HG03095 (cell line): ENCODE results near the gene UBE2O.

Experiments used
- ATAC-seq: cut with Tn5 transposase; IDR thresholded peaks from one replicate; pipeline ENCODE4 v1.9.1; 2021; ENCODE audit warnings: moderate library complexity; ENCODE audit not compliant: unreplicated experiment

The UBE2O gene

GRCh38 chr17:76417499-76418143, 35.3 kb downstream of the UBE2O start:
- ATAC-seq = no peak

GRCh38 chr17:76416899-76417298, 36.1 kb downstream of the UBE2O start:
- no peak for ATAC-seq

- ATAC-seq = no peak
Measured at GRCh38 chr17:76416457-76416856, 36.5 kb downstream of the UBE2O start.

- ATAC-seq = no peak
Measured at GRCh38 chr17:76415786-76416185, 37.2 kb downstream of the UBE2O start.

- ATAC-seq = no peak
Measured at GRCh38 chr17:76414334-76415295, 38.3 kb downstream of the UBE2O start.

- no peak for ATAC-seq
Measured at GRCh38 chr17:76411247-76411646, 41.7 kb downstream of the UBE2O start.

GRCh38 chr17:76410328-76410965, 42.5 kb downstream of the UBE2O start:
- ATAC-seq = no peak

- ATAC-seq = no peak
Measured at GRCh38 chr17:76408037-76408849, 44.7 kb downstream of the UBE2O start.

GRCh38 chr17:76407509-76407908, 45.4 kb downstream of the UBE2O start:
- no peak for ATAC-seq

GRCh38 chr17:76405967-76406647, 46.8 kb downstream of the UBE2O start:
- ATAC-seq = no peak

- ATAC-seq = no peak
Measured at GRCh38 chr17:76405607-76405966, 47.4 kb downstream of the UBE2O start.

GRCh38 chr17:76404976-76405563, 47.9 kb downstream of the UBE2O start:
- ATAC-seq = no peak

GRCh38 chr17:76404256-76404655, 48.7 kb downstream of the UBE2O start:
- no peak for ATAC-seq

- no peak for ATAC-seq
Measured at GRCh38 chr17:76402711-76403110, 50.2 kb downstream of the UBE2O start.

GRCh38 chr17:76399175-76400172, 53.5 kb downstream of the UBE2O start:
- ATAC-seq = no peak

GRCh38 chr17:76398523-76399174, 54.3 kb downstream of the UBE2O start:
- ATAC-seq = no peak

- no peak for ATAC-seq
Measured at GRCh38 chr17:76397687-76398522, 55.0 kb downstream of the UBE2O start.
